Neural cell (in vitro differentiated cells): Measurements from ENCODE around the gene MSI2. TPM values are rescaled to one million over a fixed set of nuclear protein-coding genes. Genes with fewer than 3 reads are reported as not detected.

Experiments
- H2AFZ ChIP-seq: fragments of 200-600, 300-800 bp; sonication (generic), shearing (Covaris generic); 2 replicates; pipeline ENCODE4 v1.6.0; 2014; ENCODE audit warnings: low read depth, mild to moderate bottlenecking, antibody characterized with exemption, low read length, moderate library complexity
- H3F3A ChIP-seq: fragments of 200-600 bp; shearing (Covaris generic); 2 replicates; pipeline ENCODE4 v1.6.1; 2016; ENCODE audit warnings: mild to moderate bottlenecking, moderate library complexity, mixed read lengths, antibody characterized with exemption, low read length; ENCODE audit not compliant: insufficient read depth, poor library complexity, severe bottlenecking
- H3K27ac ChIP-seq: fragments of 200-600, 300-800 bp; sonication (generic), shearing (Covaris generic); 2 replicates; pipeline ENCODE4 v1.5.1; 2014; ENCODE audit warnings: mild to moderate bottlenecking, low read length, moderate library complexity
- H3K27me3 ChIP-seq: fragments of 300-800, 200-600 bp; sonication (generic), shearing (Covaris generic); 2 replicates; pipeline ENCODE4 v1.6.0; 2014; ENCODE audit warnings: mild to moderate bottlenecking, low read depth, low read length, moderate library complexity; ENCODE audit not compliant: insufficient read depth
- H3K36me3 ChIP-seq: fragments of 300-800, 200-600 bp; sonication (generic), shearing (Covaris generic); 2 replicates; pipeline ENCODE4 v1.5.1; 2014; ENCODE audit warnings: mild to moderate bottlenecking, antibody characterized with exemption, low read length, moderate library complexity; ENCODE audit not compliant: insufficient read depth
- H3K4me2 ChIP-seq: fragments of 300-800, 200-600 bp; sonication (generic), shearing (Covaris generic); 2 replicates; pipeline ENCODE4 v1.6.0; 2014; ENCODE audit warnings: mild to moderate bottlenecking, low read length
- H3K4me3 ChIP-seq: fragments of 300-800, 200-600 bp; sonication (generic), shearing (Covaris generic); 2 replicates; pipeline ENCODE4 v1.5.1; 2014; ENCODE audit warnings: mild to moderate bottlenecking, low read length, moderate library complexity
- H3K79me2 ChIP-seq: fragments of 200-600 bp; shearing (Covaris generic); replicated peaks from 2 replicates; pipeline ENCODE4 v1.6.0; 2014; ENCODE audit warnings: mild to moderate bottlenecking, low read length, moderate library complexity; ENCODE audit not compliant: insufficient read depth
- H3K9ac ChIP-seq: fragments of 300-800, 200-600 bp; sonication (generic), shearing (Covaris generic); 2 replicates; pipeline ENCODE4 v1.6.1; 2016; ENCODE audit warnings: mild to moderate bottlenecking, low read length, mixed read lengths
- H3K9me2 ChIP-seq: fragments of 200-600 bp; shearing (Covaris generic); 2 replicates; pipeline ENCODE4 v1.6.1; 2016; ENCODE audit warnings: mild to moderate bottlenecking, low read length, mixed read lengths; ENCODE audit not compliant: insufficient read depth
- H3K9me3 ChIP-seq: fragments of 200-600, 300-800 bp; sonication (generic), shearing (Covaris generic); 2 replicates; pipeline ENCODE4 v1.6.1; 2016; ENCODE audit warnings: mild to moderate bottlenecking, mixed run types, low read length, moderate library complexity, mixed read lengths
- H4K20me1 ChIP-seq: fragments of 200-600 bp; shearing (Covaris generic); 2 replicates; pipeline ENCODE4 v1.6.1; 2016; ENCODE audit warnings: mild to moderate bottlenecking, mixed run types; ENCODE audit not compliant: insufficient read depth
- EP300 ChIP-seq: fragments of 450-650 bp; conservative IDR thresholded peaks from 2 replicates; pipeline ENCODE4 v1.6.1; 2014; ENCODE audit warnings: antibody characterized with exemption, mild to moderate bottlenecking, moderate library complexity; ENCODE audit not compliant: poor library complexity, severe bottlenecking
- EZH2 ChIP-seq: fragments of 200-600, 300-800 bp; shearing (Covaris generic), sonication (generic); IDR thresholded peaks from 2 replicates; pipeline ENCODE4 v1.6.1; 2014; ENCODE audit warnings: antibody characterized with exemption, low read length, borderline replicate concordance, mild to moderate bottlenecking; ENCODE audit not compliant: insufficient read depth, poor library complexity, severe bottlenecking
- MXI1 ChIP-seq: fragments of 450-650 bp; conservative IDR thresholded peaks from 2 replicates; pipeline ENCODE4 v1.6.1; 2014; ENCODE audit warnings: antibody characterized with exemption, mild to moderate bottlenecking; ENCODE audit not compliant: poor library complexity, severe bottlenecking
- POLR2AphosphoS5 ChIP-seq: IDR thresholded peaks from 2 replicates; pipeline ENCODE4 v1.6.1; 2012
- RAD21 ChIP-seq: fragments of 450-650 bp; conservative IDR thresholded peaks from 2 replicates; pipeline ENCODE4 v1.6.1; 2014; ENCODE audit warnings: antibody characterized with exemption, mild to moderate bottlenecking, moderate library complexity
- SMC3 ChIP-seq: fragments of 450-650 bp; conservative IDR thresholded peaks from 2 replicates; pipeline ENCODE4 v1.6.1; 2014; ENCODE audit warnings: antibody characterized with exemption, mild to moderate bottlenecking, moderate library complexity; ENCODE audit not compliant: poor library complexity
- TAF1 ChIP-seq: IDR thresholded peaks from 2 replicates; pipeline ENCODE4 v1.6.1; 2012; ENCODE audit warnings: low read depth
- polyA plus RNA-seq: library from polyadenylated mRNA; depleted of rRNA; stranded (reverse); fragments of >200 nt; gene quantifications from 2 replicates; pipeline ENCODE4 v1.2.3, GENCODE V29; 2014
- TF ChIP-seq, protein P1 (sequence below): IDR thresholded peaks from 2 replicates; pipeline ENCODE4 v1.6.1; 2012; ENCODE audit warnings: borderline replicate concordance
- TF ChIP-seq, protein P2 (sequence below): fragments of 450-650 bp; IDR thresholded peaks from 2 replicates; pipeline ENCODE4 v1.5.1; 2014; ENCODE audit warnings: antibody characterized with exemption, mild to moderate bottlenecking, moderate library complexity; ENCODE audit not compliant: poor library complexity, severe bottlenecking

The MSI2 gene
- polyA plus RNA-seq, 1 donor from 2014 or later, result 61.4 TPM

DNA sequence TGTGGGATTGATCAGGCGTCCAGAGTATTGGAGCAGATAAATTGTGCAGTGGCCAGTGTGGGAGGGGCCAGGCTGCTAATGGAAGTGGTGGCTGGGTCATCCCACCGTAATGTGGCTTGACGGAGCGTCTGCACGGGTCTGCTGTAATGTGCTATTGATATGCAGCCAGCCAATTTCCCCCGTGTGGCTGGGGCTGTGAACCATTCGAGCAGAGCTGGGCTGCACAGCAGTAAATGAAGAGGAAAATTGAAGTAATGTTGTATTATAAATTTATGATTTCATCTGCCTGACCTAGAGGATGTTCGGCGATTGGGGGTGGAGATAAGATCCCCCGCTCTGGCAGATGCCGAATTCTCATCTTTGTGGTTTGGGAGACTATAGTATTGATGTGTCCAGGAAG lies 367.3 kb downstream of the MSI2 start:
- no peaks in the 10 kb centered on the region for H3K36me3 ChIP-seq
- no peaks in the 10 kb centered on the region for H3K79me2 ChIP-seq
- H3K4me2 ChIP-seq, result no peak overlapping the region
- H3F3A ChIP-seq, result no peaks in the 10 kb centered on the region
- no peak overlapping the region for H3K4me3 ChIP-seq
- no peak overlapping the region for H3K9ac ChIP-seq
- TF ChIP-seq RAD21, result no peak
- TF ChIP-seq EP300, result no peak
- no peak for TF ChIP-seq POLR2AphosphoS5
- TF ChIP-seq TAF1, result no peak
- no peak for TF ChIP-seq EZH2
- TF ChIP-seq, protein P1, sequence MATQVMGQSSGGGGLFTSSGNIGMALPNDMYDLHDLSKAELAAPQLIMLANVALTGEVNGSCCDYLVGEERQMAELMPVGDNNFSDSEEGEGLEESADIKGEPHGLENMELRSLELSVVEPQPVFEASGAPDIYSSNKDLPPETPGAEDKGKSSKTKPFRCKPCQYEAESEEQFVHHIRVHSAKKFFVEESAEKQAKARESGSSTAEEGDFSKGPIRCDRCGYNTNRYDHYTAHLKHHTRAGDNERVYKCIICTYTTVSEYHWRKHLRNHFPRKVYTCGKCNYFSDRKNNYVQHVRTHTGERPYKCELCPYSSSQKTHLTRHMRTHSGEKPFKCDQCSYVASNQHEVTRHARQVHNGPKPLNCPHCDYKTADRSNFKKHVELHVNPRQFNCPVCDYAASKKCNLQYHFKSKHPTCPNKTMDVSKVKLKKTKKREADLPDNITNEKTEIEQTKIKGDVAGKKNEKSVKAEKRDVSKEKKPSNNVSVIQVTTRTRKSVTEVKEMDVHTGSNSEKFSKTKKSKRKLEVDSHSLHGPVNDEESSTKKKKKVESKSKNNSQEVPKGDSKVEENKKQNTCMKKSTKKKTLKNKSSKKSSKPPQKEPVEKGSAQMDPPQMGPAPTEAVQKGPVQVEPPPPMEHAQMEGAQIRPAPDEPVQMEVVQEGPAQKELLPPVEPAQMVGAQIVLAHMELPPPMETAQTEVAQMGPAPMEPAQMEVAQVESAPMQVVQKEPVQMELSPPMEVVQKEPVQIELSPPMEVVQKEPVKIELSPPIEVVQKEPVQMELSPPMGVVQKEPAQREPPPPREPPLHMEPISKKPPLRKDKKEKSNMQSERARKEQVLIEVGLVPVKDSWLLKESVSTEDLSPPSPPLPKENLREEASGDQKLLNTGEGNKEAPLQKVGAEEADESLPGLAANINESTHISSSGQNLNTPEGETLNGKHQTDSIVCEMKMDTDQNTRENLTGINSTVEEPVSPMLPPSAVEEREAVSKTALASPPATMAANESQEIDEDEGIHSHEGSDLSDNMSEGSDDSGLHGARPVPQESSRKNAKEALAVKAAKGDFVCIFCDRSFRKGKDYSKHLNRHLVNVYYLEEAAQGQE, result no peak
- no peak for TF ChIP-seq SMC3
- no peak for TF ChIP-seq MXI1
- TF ChIP-seq, protein P2, sequence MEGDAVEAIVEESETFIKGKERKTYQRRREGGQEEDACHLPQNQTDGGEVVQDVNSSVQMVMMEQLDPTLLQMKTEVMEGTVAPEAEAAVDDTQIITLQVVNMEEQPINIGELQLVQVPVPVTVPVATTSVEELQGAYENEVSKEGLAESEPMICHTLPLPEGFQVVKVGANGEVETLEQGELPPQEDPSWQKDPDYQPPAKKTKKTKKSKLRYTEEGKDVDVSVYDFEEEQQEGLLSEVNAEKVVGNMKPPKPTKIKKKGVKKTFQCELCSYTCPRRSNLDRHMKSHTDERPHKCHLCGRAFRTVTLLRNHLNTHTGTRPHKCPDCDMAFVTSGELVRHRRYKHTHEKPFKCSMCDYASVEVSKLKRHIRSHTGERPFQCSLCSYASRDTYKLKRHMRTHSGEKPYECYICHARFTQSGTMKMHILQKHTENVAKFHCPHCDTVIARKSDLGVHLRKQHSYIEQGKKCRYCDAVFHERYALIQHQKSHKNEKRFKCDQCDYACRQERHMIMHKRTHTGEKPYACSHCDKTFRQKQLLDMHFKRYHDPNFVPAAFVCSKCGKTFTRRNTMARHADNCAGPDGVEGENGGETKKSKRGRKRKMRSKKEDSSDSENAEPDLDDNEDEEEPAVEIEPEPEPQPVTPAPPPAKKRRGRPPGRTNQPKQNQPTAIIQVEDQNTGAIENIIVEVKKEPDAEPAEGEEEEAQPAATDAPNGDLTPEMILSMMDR, result no peak
- peak overlapping the region; percentile 37 for H3K27ac ChIP-seq
- H4K20me1 ChIP-seq, result no peaks in the 10 kb centered on the region
- no peaks in the 10 kb centered on the region for H3K9me3 ChIP-seq
- H2AFZ ChIP-seq, result no peak overlapping the region
- H3K9me2 ChIP-seq, result no peaks in the 10 kb centered on the region
- H3K27me3 ChIP-seq, result no peaks in the 10 kb centered on the region

DNA sequence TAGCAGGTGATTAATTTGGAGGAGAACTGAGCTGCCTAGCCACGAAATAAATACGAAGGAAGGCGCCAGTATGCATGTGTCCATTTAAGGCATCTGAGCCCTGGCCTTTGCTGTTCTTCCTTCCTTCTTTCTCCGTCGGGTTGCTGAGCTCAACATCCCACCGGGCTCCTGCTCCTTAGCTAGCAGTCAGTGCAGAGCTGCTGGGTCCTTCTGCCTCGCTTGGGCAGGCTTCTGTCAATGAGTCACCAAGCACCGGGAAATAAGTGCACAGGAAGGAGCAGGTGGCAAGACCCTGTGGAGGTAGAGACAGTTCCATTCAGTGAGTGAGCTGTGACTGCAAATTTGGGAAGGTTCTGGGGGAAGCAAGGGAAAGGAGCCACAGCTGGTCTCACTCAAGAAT lies 368.1 kb downstream of the MSI2 start:
- Histone ChIP-seq H3K9ac (no peak overlapping the region), H3K9me3 (no peaks in the 10 kb centered on the region), H3K9me2 (no peaks in the 10 kb centered on the region), H3K27ac (peak overlapping the region; percentile 37), H3K79me2 (no peaks in the 10 kb centered on the region), H2AFZ (no peak overlapping the region), H3K27me3 (no peaks in the 10 kb centered on the region), H4K20me1 (no peaks in the 10 kb centered on the region), H3K4me2 (no peak overlapping the region), H3F3A (no peaks in the 10 kb centered on the region), H3K4me3 (no peak overlapping the region), H3K36me3 (no peaks in the 10 kb centered on the region)
- TF ChIP-seq MXI1 (no peak), RAD21 (no peak)
- TF ChIP-seq, protein P1, result no peak
